ENCODE measurements around the gene MYH13.

GRCh38 chr17:10421211-10421610, 48.4 kb upstream of the MYH13 start:
- TF ChIP-seq EP300 (IDR thresholded peaks at IDR 0.05; ENCODE audit: low read length) (no peak), TEAD1 (CRISPR knock-in tag; IDR thresholded peaks at IDR 0.05) (no peak), SIN3A (IDR thresholded peaks at IDR 0.05; ENCODE audit: borderline replicate concordance in 2 of 2, control insufficient read depth in 1 of 2, low read depth in 2 of 2, low read length in 2 of 2) (no peak), TSHZ1 (CRISPR knock-in tag; IDR thresholded peaks at IDR 0.05) (no peak), ZNF785 (CRISPR knock-in tag; IDR thresholded peaks at IDR 0.05) (no peak), MIER1 (IDR thresholded peaks at IDR 0.05; ENCODE audit: low read depth) (no peak), SIX5 (IDR thresholded peaks at IDR 0.05; ENCODE audit: borderline replicate concordance in 1 of 2, insufficient read depth in 1 of 2, low read depth in 1 of 2, low read length in 2 of 2) (no peak), NONO (IDR thresholded peaks at IDR 0.05; ENCODE audit: low read depth in 2 of 2, low read length in 1 of 2) (no peak), TCF7L2 (IDR thresholded peaks at IDR 0.05; ENCODE audit: low read depth, low read length) (no peak), CEBPB (tag; IDR thresholded peaks at IDR 0.05) (no peak)
